Keratinocyte (primary cell): ENCODE measurements around the gene IPMK.

Experiments used
- EZH2 ChIP-seq: IDR thresholded peaks from one replicate; pipeline ENCODE4 v1.6.1; 2012; ENCODE audit warnings: inconsistent platforms, mild to moderate bottlenecking, low read length, moderate library complexity
- TF ChIP-seq, protein P1 (sequence below), 3 experiments: IDR thresholded peaks in 1 of 3; conservative IDR thresholded peaks in 1 of 3; optimal IDR thresholded peaks in 1 of 3; 2 replicates in 2 of 3; 3 replicates in 1 of 3; pipeline versions ENCODE3 to v1.5.1; 2011; ENCODE audit warnings: low read length in 3 of 3, mild to moderate bottlenecking in 3 of 3, moderate library complexity in 2 of 3, control low read depth in 1 of 3, inconsistent platforms in 1 of 3; ENCODE audit not compliant: insufficient read depth in 2 of 3; ENCODE audit errors: extremely low read depth in 1 of 3

DNA sequence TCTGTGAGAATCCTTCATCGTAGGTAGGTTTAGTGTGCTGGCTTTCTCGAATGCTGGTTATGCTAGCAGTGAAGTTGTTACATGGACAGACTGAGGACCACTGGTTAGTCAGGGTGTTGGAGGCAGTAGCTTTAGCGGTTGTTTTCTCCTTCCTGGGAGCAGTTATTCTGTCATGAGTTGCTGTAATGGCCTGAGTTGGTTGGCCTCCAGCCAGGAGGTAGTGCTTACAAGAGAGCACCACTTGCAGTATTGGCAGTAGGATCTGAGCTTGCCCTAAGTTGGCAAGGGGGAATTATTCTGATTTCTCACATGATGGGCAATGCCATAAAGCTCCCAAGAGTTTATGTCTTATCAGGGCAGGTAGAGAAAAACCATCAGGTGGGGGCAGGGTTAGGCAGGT lies 58.0 kb downstream of the IPMK start:
- TF ChIP-seq, protein P1, sequence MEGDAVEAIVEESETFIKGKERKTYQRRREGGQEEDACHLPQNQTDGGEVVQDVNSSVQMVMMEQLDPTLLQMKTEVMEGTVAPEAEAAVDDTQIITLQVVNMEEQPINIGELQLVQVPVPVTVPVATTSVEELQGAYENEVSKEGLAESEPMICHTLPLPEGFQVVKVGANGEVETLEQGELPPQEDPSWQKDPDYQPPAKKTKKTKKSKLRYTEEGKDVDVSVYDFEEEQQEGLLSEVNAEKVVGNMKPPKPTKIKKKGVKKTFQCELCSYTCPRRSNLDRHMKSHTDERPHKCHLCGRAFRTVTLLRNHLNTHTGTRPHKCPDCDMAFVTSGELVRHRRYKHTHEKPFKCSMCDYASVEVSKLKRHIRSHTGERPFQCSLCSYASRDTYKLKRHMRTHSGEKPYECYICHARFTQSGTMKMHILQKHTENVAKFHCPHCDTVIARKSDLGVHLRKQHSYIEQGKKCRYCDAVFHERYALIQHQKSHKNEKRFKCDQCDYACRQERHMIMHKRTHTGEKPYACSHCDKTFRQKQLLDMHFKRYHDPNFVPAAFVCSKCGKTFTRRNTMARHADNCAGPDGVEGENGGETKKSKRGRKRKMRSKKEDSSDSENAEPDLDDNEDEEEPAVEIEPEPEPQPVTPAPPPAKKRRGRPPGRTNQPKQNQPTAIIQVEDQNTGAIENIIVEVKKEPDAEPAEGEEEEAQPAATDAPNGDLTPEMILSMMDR (optimal IDR thresholded peaks at IDR 0.05 in 1 of 3, IDR thresholded peaks at IDR 0.05 in 1 of 3, conservative IDR thresholded peaks at IDR 0.05 in 1 of 3; ENCODE audit: extremely low read depth in 1 of 3, insufficient read depth in 2 of 3, low read length in 3 of 3) = no peak
- no peak for TF ChIP-seq EZH2
